ENCODE data around the gene PYCARD.

- TF ChIP-seq MCM7 (IDR thresholded peaks at IDR 0.05) (no peak), KLF16 (IDR thresholded peaks at IDR 0.05) (no peak), CTCF (IDR thresholded peaks at IDR 0.05 in 2 of 3, conservative IDR thresholded peaks at IDR 0.05 in 1 of 3; ENCODE audit: insufficient read depth in 2 of 3, low read depth in 1 of 3, low read length in 3 of 3) (no peak), RNF219 (CRISPR knock-in tag; IDR thresholded peaks at IDR 0.05) (no peak), HINFP (tag; conservative IDR thresholded peaks at IDR 0.05; ENCODE audit: low read depth) (no peak), MAFK (IDR thresholded peaks at IDR 0.05; ENCODE audit: low read length) (no peak)
These were observed 762 bp downstream of the PYCARD start for GRCh38 chr16:31201582-31202413.

Data from K562 (cell line).